SU-DHL-6 (cell line): ENCODE results near the gene TLDC2.

ENCODE experiments used
- CTCF ChIP-seq: fragments of 200-600 bp; sonication (generic); IDR thresholded peaks from one replicate; pipeline ENCODE4 v1.5.1; 2017; ENCODE audit warnings: antibody characterized with exemption, mild to moderate bottlenecking, low read length, moderate library complexity; ENCODE audit not compliant: insufficient read depth, poor library complexity, severe bottlenecking
- EZH2phosphoT487 ChIP-seq: fragments of 200-600 bp; sonication (generic), shearing (Covaris generic); conservative IDR thresholded peaks from 2 replicates; pipeline ENCODE4 v1.6.1; 2018; ENCODE audit warnings: mild to moderate bottlenecking, antibody characterized with exemption, low read length, moderate library complexity, mixed read lengths

GRCh38 chr20:36854348-36855240 lies 21.3 kb upstream of the TLDC2 start:
- TF ChIP-seq CTCF (no peak), EZH2phosphoT487 (no peak)
